Right lobe of liver (tissue), 4 donors: ENCODE data around the gene CAPS.

Source experiments
- CTCF ChIP-seq, 4 donors: fragments of 200-600 bp in 3 of 4; fragments of 450-650 bp in 1 of 4; IDR thresholded peaks; one replicate each; pipeline versions ENCODE4 v1.5.1 to v1.8.0; 2016 to 2022; ENCODE audit warnings: antibody characterized with exemption in 4 of 4, mild to moderate bottlenecking in 2 of 4
- POLR2A ChIP-seq: fragments of 450-650 bp; IDR thresholded peaks from one replicate; pipeline ENCODE4 v1.6.1; 2017; ENCODE audit warnings: antibody characterized with exemption, mild to moderate bottlenecking
- donor health status: DM: no; HTN: no; CAD: no.
- donor health status: DM: no; HTN: no; CAD: no.
- donor health status: DM: no; HTN: yes; CAD: no.

- TF ChIP-seq CTCF (IDR thresholded peaks at IDR 0.05) (no peak), POLR2A (no peak)
Observed at GRCh38 chr19:5933391-5934068, 19.5 kb downstream of the CAPS start.
